Measurements from ENCODE around the gene SRC.

- TF ChIP-seq POLR2A (IDR thresholded peaks at IDR 0.05; ENCODE audit: low read length) = no peak
- no peak for TF ChIP-seq GATA1 (IDR thresholded peaks at IDR 0.05; ENCODE audit: low read depth, low read length)
These were observed 44.6 kb downstream of the SRC start for GRCh38 chr20:37390503-37390890.

Measured in erythroblast (primary cell).